Spleen (tissue), 7 donors: Measurements from ENCODE around the gene ZYG11B.

ENCODE experiments used
- POLR2AphosphoS5 ChIP-seq, 3 donors: sonication (generic); formaldehyde crosslinking; IDR thresholded peaks; one replicate each; pipeline ENCODE4 v1.5.1; 2017; ENCODE audit warnings: antibody characterized with exemption in 3 of 3
- TF ChIP-seq, protein P1 (sequence below), 11 experiments: fragments of 200-600 bp in 7 of 11; fragments of 450-650 bp in 4 of 11; sonication (generic) in 4 of 11; IDR thresholded peaks in 8 of 11; conservative IDR thresholded peaks in 3 of 11; 1 replicate in 7 of 11; 2 replicates in 4 of 11; pipeline versions ENCODE4 v1.4.0 to v1.8.0; 2016 to 2021; ENCODE audit warnings: antibody characterized with exemption in 11 of 11, inconsistent platforms in 4 of 11, mild to moderate bottlenecking in 1 of 11
- donor health status: DM: no; HTN: no; CAD: no; lungs with moderate emphysema.
- donor health status: DM: no; HTN: no; CAD: no.
- donor health status: DM: no; HTN: no; CAD: no.

DNA sequence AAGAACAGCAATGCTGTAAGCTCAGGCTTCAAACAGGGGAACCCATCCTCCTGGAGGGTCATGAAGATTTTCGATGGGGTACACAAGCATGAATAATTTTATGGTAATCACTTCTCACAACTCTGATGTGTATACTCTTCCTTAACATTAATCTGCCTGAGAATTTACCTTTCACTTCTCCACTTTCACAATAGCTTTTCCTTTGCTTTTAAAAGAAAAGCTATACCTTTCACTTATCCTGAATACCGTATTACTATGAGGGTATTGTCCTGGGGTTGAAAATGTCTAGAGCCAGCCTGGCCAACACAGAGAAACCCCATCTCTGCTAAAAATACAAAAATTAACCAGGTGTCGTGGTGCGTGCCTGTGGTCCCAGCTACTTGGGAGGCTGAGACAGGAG is 12.7 kb upstream of the ZYG11B start:
- TF ChIP-seq, protein P1, sequence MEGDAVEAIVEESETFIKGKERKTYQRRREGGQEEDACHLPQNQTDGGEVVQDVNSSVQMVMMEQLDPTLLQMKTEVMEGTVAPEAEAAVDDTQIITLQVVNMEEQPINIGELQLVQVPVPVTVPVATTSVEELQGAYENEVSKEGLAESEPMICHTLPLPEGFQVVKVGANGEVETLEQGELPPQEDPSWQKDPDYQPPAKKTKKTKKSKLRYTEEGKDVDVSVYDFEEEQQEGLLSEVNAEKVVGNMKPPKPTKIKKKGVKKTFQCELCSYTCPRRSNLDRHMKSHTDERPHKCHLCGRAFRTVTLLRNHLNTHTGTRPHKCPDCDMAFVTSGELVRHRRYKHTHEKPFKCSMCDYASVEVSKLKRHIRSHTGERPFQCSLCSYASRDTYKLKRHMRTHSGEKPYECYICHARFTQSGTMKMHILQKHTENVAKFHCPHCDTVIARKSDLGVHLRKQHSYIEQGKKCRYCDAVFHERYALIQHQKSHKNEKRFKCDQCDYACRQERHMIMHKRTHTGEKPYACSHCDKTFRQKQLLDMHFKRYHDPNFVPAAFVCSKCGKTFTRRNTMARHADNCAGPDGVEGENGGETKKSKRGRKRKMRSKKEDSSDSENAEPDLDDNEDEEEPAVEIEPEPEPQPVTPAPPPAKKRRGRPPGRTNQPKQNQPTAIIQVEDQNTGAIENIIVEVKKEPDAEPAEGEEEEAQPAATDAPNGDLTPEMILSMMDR (IDR thresholded peaks at IDR 0.05 in 8 of 11, conservative IDR thresholded peaks at IDR 0.05 in 3 of 11), result no peak
- TF ChIP-seq POLR2AphosphoS5 (IDR thresholded peaks at IDR 0.05), result no peak
